ENCODE data around the gene CCL15. TPM values are rescaled to one million over a fixed set of nuclear protein-coding genes. Genes with fewer than 3 reads are reported as not detected.
A peak's percentile ranks its signal among the peaks of the same experiment; 100 is the strongest.

Gene CCL15
- total and polyA plus RNA-seq, 2 of the 13 experiments (the other 11 are each of a cell fraction or from before 2014, with no cell fraction given): 29.2 to 45.9 TPM

GRCh38 chr17:36017799-36018198, 16.4 kb upstream of the CCL15 start, which contains the start of gene CCL23:
Gene CCL23 (minus strand): TSS chr17:36017972. CDS start chr17:36017897, 75 bp downstream.
- H3K9me3 ChIP-seq (ENCODE audit: low read length): no peaks in the 10 kb centered on the region
- CTCF ChIA-PET (ENCODE audit: low intra/inter-chr PET ratio, low total read pairs): no interaction called here
- FAIRE-seq: no peak
- H4K20me1 ChIP-seq (ENCODE audit: insufficient read depth, low read length): no peaks in the 10 kb centered on the region
- TF ChIP-seq ZNF891 (CRISPR knock-in tag; IDR thresholded peaks at IDR 0.05) (no peak), ZFP37 (CRISPR knock-in tag; IDR thresholded peaks at IDR 0.05; ENCODE audit: borderline replicate concordance) (no peak), ZNF773 (CRISPR knock-in tag; IDR thresholded peaks at IDR 0.05; ENCODE audit: borderline replicate concordance) (no peak), ZNF883 (CRISPR knock-in tag; IDR thresholded peaks at IDR 0.05; ENCODE audit: not compliant biosample characterization) (no peak), ZNF510 (CRISPR knock-in tag; IDR thresholded peaks at IDR 0.05; ENCODE audit: low read depth) (no peak), ZNF549 (CRISPR knock-in tag; IDR thresholded peaks at IDR 0.05) (no peak), STAG1 (CRISPR knock-in tag; IDR thresholded peaks at IDR 0.05) (peak; percentile 11; the same call in 1 of the 2 replicates), CTCF (CRISPR knock-in tag; IDR thresholded peaks at IDR 0.05) (peak; percentile 25; the same call in 1 of the 2 replicates), ZNF672 (CRISPR knock-in tag; IDR thresholded peaks at IDR 0.05) (no peak), ZNF790 (CRISPR knock-in tag; IDR thresholded peaks at IDR 0.05; ENCODE audit: borderline replicate concordance) (no peak), TOE1 (CRISPR knock-in tag; IDR thresholded peaks at IDR 0.05) (no peak), ZNF562 (CRISPR knock-in tag; IDR thresholded peaks at IDR 0.05; ENCODE audit: borderline replicate concordance) (no peak), CEBPZ (IDR thresholded peaks at IDR 0.05; ENCODE audit: low read length) (no peak), FOXK1 (CRISPR knock-in tag; IDR thresholded peaks at IDR 0.05; ENCODE audit: borderline replicate concordance, low read depth) (no peak)
- no peak for DNase-seq (ENCODE audit: low spot score)
- intact Hi-C loops (cut with micrococcal nuclease; ENCODE audit: unreplicated experiment) (no loop called here), in situ Hi-C loops (cut with HindIII; ENCODE audit: extremely low pct_ligation_motif_present, low pct_unique_long_range_greater_than_20kb) (no loop called here)
- H3K4me2 ChIP-seq (ENCODE audit: low read depth, low read length): no peak within 1 kb of the TSS
- H3K36me3 ChIP-seq (replicated peaks in 1 of 2; ENCODE audit: control insufficient read depth in 1 of 2, insufficient read depth in 2 of 2, low read length in 2 of 2): no peaks in the 10 kb centered on the region
- POLR2A ChIA-PET: interaction anchor here (0.7 kb wide), 1 partner anchor 48 kb away, joined by 5 read pairs; no protein-coding TSS in a partner anchor
- H3K9ac ChIP-seq (ENCODE audit: insufficient read depth, low read depth, low read length): no peak within 1 kb of the TSS
- ATAC-seq: peak; percentile 86
- H3K27me3 ChIP-seq (ENCODE audit: control insufficient read depth in 1 of 2, insufficient read depth in 2 of 2, low read length in 2 of 2): no peaks in the 10 kb centered on the region; a peak in 1 of 5 replicates
- H3K4me3 ChIP-seq (replicated peaks in 1 of 3; ENCODE audit: insufficient read depth in 1 of 3, low read depth in 2 of 3, low read length in 3 of 3): no peak within 1 kb of the TSS
- BruUV-seq (replicated peaks): no TSS peak
- no peak within 1 kb of the TSS for H2AFZ ChIP-seq (ENCODE audit: low read length)
- H3K27ac ChIP-seq (ENCODE audit: extremely low read length, insufficient read depth, low read length): no peak within 1 kb of the TSS
- no peaks in the 10 kb centered on the region for H3K79me2 ChIP-seq (ENCODE audit: insufficient read depth, low read length)
- H3K4me1 ChIP-seq (ENCODE audit: insufficient read depth, low read length): peaks cover 8% of the 10 kb centered on the region; the same call in 1 of the 2 replicates
- WGBS (ENCODE audit: low lambda C conversion rate): 26% methylated on average over 5 of the region's 6 CpGs
